Measurements from ENCODE around the gene GLMP. TPM values are rescaled to one million over a fixed set of nuclear protein-coding genes. Genes with fewer than 3 reads are reported as not detected.

The GLMP gene, protein sequence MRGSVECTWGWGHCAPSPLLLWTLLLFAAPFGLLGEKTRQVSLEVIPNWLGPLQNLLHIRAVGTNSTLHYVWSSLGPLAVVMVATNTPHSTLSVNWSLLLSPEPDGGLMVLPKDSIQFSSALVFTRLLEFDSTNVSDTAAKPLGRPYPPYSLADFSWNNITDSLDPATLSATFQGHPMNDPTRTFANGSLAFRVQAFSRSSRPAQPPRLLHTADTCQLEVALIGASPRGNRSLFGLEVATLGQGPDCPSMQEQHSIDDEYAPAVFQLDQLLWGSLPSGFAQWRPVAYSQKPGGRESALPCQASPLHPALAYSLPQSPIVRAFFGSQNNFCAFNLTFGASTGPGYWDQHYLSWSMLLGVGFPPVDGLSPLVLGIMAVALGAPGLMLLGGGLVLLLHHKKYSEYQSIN
- polyA plus RNA-seq, result 170 TPM
- long read RNA-seq, donor 1, transcript GLMP-201 (6 exons, 1,604 nt), result major isoform, 18 of 32 reads
- long read RNA-seq, donor 1, partial matches to known transcripts, result 6 of 32 reads
- long read RNA-seq, donor 1, other reads (novel, unspliced or antisense), result 0 of 32 reads
- long read RNA-seq, donor 2, transcript GLMP-201 (6 exons, 1,604 nt), result major isoform, 43 of 87 reads
- long read RNA-seq, donor 2, partial matches to known transcripts, result 30 of 87 reads
- long read RNA-seq, donor 2, other reads (novel, unspliced or antisense), result 0 of 87 reads
- long read RNA-seq, donor 3, result 0 reads
- long read RNA-seq, donor 4, transcript GLMP-201 (6 exons, 1,604 nt), result major isoform, 8 of 15 reads
- long read RNA-seq, donor 4, partial matches to known transcripts, result 5 of 15 reads
- long read RNA-seq, donor 4, other reads (novel, unspliced or antisense), result 0 of 15 reads
- long read RNA-seq, donor 5, transcript GLMP-201 (6 exons, 1,604 nt), result major isoform, 15 of 16 reads
- long read RNA-seq, donor 5, partial matches to known transcripts, result 0 of 16 reads
- long read RNA-seq, donor 5, other reads (novel, unspliced or antisense), result 0 of 16 reads
- long read RNA-seq, donor 6, transcript GLMP-201 (6 exons, 1,604 nt), result major isoform, 41 of 92 reads
- long read RNA-seq, donor 6, partial matches to known transcripts, result 44 of 92 reads
- long read RNA-seq, donor 6, other reads (novel, unspliced or antisense), result 0 of 92 reads
- long read RNA-seq, donor 7, transcript GLMP-201 (6 exons, 1,604 nt), result major isoform, 9 of 14 reads
- long read RNA-seq, donor 7, partial matches to known transcripts, result 0 of 14 reads
- long read RNA-seq, donor 7, other reads (novel, unspliced or antisense), result 0 of 14 reads
- long read RNA-seq, donor 8, transcript GLMP-215 (5 exons, 1,364 nt), result minor isoform, 7 of 156 reads
- long read RNA-seq, donor 8, transcript GLMP-201 (6 exons, 1,604 nt), result major isoform, 69 of 156 reads
- long read RNA-seq, donor 8, partial matches to known transcripts, result 70 of 156 reads
- long read RNA-seq, donor 8, other reads (novel, unspliced or antisense), result 0 of 156 reads
- long read RNA-seq, donor 9, transcript GLMP-215 (5 exons, 1,364 nt), result minor isoform, 13 of 169 reads
- long read RNA-seq, donor 9, transcript GLMP-201 (6 exons, 1,604 nt), result major isoform, 60 of 169 reads
- long read RNA-seq, donor 9, partial matches to known transcripts, result 84 of 169 reads
- long read RNA-seq, donor 9, other reads (novel, unspliced or antisense), result 5 of 169 reads
- long read RNA-seq, donor 10, transcript GLMP-201 (6 exons, 1,604 nt), result major isoform, 44 of 120 reads
- long read RNA-seq, donor 10, partial matches to known transcripts, result 58 of 120 reads
- long read RNA-seq, donor 10, other reads (novel, unspliced or antisense), result 6 of 120 reads
- long read RNA-seq, donor 11, transcript GLMP-201 (6 exons, 1,604 nt), result major isoform, 42 of 90 reads
- long read RNA-seq, donor 11, transcript GLMP-215 (5 exons, 1,364 nt), result minor isoform, 5 of 90 reads
- long read RNA-seq, donor 11, partial matches to known transcripts, result 38 of 90 reads
- long read RNA-seq, donor 11, other reads (novel, unspliced or antisense), result 0 of 90 reads

DNA sequence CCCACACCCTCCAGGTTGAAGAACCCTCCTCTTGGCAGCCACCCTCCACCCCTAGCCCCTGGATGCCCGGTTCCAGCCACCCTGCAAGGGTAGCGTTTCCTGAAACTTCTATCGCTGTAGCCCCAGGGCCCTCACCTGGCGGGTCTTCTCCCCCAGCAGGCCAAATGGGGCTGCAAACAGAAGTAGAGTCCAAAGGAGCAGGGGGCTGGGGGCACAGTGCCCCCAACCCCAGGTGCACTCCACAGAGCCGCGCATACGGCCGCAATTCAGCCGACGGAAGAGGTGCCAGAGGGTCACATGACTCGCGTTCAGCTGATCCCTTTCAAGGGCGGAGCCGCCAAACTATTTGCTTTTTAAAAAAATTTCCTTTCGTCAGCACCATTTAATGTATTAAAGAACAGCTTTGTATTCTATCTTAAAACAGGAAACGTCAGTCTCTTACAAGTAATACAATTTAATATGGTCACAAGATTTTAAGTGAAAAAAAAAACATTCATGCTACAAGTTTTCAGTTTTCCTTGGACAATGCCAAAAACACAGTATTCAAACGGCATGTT lies at the start of gene GLMP:
TSS of gene GLMP (minus strand) at position 289 of the 557 bp plus-strand sequence. CDS start at position 255, 34 bp downstream.
- Histone ChIP-seq H3K27ac (ENCODE audit: low read length) (peak within 1 kb of the TSS; percentile 19), H3K36me3 (ENCODE audit: control insufficient read depth, insufficient read depth, low read length) (peaks cover 19% of the 10 kb centered on the region), H3K9me3 (ENCODE audit: control insufficient read depth, low read depth, low read length) (no peaks in the 10 kb centered on the region), H3K4me1 (ENCODE audit: control insufficient read depth, insufficient read depth, low read length) (peaks cover 23% of the 10 kb centered on the region), H3K4me3 (ENCODE audit: low read length) (peak within 1 kb of the TSS; percentile 83), H3K27me3 (ENCODE audit: control insufficient read depth, insufficient read depth, low read length) (no peaks in the 10 kb centered on the region)
- peak; percentile 61 to 79 for DNase-seq
- WGBS (ENCODE audit: insufficient coverage, low lambda C conversion rate), result no CpG with 5 or more reads among the region's 17 CpGs

DNA sequence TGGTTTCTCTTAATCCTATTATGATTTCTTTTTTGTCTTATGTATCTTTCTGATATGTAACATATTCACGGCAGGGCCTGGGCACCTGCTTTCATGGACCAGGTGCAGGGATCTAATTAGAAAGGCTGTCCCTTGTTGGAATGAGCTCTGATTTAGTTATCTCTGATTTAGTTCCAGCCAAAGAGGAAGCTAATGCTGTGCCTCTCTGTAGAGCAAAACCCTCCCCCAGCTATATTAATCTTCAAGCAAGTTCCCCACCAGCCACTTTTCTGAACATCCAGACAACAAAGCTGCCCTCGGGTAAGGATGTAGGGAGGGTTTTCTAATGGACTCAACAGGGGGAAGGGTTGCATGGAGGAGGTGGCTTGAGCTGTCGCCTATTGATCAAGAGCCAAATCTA lies 48.9 kb upstream of the GLMP start:
- no peak overlapping the region for H3K4me3 ChIP-seq (ENCODE audit: low read length)
- no peaks in the 10 kb centered on the region for H3K9me3 ChIP-seq (ENCODE audit: control insufficient read depth, low read depth, low read length)
- H3K27me3 ChIP-seq (ENCODE audit: control insufficient read depth, insufficient read depth, low read length), result peaks cover 2% of the 10 kb centered on the region
- H3K4me1 ChIP-seq (ENCODE audit: control insufficient read depth, insufficient read depth, low read length), result no peaks in the 10 kb centered on the region
- no peak for DNase-seq
- no peak overlapping the region for H3K27ac ChIP-seq (ENCODE audit: low read length)
- no peaks in the 10 kb centered on the region for H3K36me3 ChIP-seq (ENCODE audit: control insufficient read depth, insufficient read depth, low read length)
- WGBS (ENCODE audit: insufficient coverage, low lambda C conversion rate), result no CpG with 5 or more reads among the region's 3 CpGs

DNA sequence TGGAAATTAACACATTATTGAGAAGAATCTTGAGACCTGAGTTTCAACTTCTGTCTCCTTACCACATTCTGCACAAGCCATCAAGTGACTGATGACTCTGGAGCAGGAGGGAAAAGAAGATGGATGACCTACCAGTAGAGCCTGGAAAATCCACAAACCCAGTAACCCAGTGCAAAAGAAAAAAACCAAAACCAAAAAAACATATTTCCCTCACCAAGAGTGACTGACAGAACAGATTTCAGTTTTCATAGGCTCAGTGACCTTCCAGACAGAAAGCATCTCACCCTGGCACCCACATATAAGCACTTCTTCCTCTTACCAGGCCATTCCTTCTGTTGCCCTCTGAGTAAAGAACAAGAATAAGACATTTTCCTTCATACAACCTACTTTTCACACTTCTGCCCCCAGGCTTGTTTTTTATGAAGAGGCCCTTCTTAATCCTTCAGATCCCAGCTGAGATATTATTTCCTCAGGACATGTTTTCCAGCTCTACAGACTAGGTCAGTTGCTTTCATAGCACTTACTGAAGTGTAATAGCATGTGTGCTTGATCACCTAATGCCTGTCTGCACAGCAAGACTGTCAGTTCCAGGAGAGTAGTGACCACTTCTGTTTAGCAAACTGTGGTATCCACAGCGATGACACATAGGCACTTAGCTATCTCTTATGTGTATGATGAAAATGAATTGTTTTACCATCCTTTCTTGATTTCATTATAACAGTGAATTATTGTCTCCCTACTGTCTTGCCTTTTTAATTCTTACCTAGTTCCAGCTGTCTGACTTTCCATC lies 46.9 kb upstream of the GLMP start:
- Histone ChIP-seq H3K4me1 (ENCODE audit: control insufficient read depth, insufficient read depth, low read length) (no peaks in the 10 kb centered on the region), H3K27me3 (ENCODE audit: control insufficient read depth, insufficient read depth, low read length) (peaks cover 2% of the 10 kb centered on the region), H3K9me3 (ENCODE audit: control insufficient read depth, low read depth, low read length) (no peaks in the 10 kb centered on the region), H3K27ac (ENCODE audit: low read length) (no peak overlapping the region), H3K4me3 (ENCODE audit: low read length) (no peak overlapping the region), H3K36me3 (ENCODE audit: control insufficient read depth, insufficient read depth, low read length) (no peaks in the 10 kb centered on the region)
- no CpG with 5 or more reads among the region's 1 CpG for WGBS (ENCODE audit: insufficient coverage, low lambda C conversion rate)
- no peak for DNase-seq

DNA sequence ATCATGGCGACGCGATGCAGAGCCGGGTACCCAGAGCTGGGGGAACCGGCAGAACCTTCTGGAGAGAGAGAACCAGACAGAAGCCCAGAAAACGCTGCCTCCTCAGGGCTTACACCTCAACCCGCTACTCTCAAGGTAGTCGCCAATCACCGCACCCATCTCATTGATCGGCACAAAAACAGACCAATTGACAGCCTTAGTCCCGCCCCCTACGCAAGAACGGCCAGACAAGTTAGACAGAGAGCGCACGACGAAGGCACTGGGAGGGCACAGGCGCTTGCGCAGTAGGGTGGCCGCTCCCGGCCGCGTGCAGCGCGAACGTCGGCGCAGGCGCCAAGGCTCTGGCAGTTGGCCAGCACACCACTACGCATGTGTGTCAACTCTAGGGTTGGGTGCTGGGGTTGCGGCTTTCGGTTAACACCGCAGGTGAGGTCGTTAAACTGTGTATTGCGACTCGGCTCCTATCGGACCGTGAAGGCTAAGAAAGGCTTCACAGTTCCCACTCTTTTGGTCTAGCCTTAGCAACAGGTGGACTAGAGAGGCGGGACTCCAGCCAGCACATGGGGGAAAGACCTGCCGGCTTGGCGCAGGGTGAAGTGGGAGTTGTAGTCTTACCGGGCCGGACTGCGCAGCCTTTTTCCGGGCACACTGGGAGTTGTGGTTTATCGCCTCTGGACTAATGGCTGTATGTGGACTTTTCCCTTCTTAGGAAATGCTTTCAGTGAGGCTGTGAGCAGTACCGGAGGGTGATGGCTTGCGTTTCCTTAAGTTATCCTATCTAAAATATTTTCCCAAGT lies 42.9 kb upstream of the GLMP start, which contains the start of the genes CCT3 and TSACC:
TSS of gene CCT3 (minus strand) at position 113 of the 797 bp plus-strand sequence. CDS start at position 5, 108 bp downstream.
TSS of gene TSACC (plus strand) at position 347 of the 797 bp plus-strand sequence. CDS start 1,232 bp downstream, outside the sequence.
- peak within 1 kb of the TSS; percentile 94 for H3K4me3 ChIP-seq (ENCODE audit: low read length)
- peak; percentile 100 for DNase-seq
- peak within 1 kb of the TSS; percentile 74 for H3K27ac ChIP-seq (ENCODE audit: low read length)
- peaks cover 14% of the 10 kb centered on the region for H3K4me1 ChIP-seq (ENCODE audit: control insufficient read depth, insufficient read depth, low read length)
- H3K36me3 ChIP-seq (ENCODE audit: control insufficient read depth, insufficient read depth, low read length), result peaks cover 21% of the 10 kb centered on the region
- no peaks in the 10 kb centered on the region for H3K27me3 ChIP-seq (ENCODE audit: control insufficient read depth, insufficient read depth, low read length)
- WGBS (ENCODE audit: insufficient coverage, low lambda C conversion rate), result no CpG with 5 or more reads among the region's 47 CpGs
- no peaks in the 10 kb centered on the region for H3K9me3 ChIP-seq (ENCODE audit: control insufficient read depth, low read depth, low read length)

DNA sequence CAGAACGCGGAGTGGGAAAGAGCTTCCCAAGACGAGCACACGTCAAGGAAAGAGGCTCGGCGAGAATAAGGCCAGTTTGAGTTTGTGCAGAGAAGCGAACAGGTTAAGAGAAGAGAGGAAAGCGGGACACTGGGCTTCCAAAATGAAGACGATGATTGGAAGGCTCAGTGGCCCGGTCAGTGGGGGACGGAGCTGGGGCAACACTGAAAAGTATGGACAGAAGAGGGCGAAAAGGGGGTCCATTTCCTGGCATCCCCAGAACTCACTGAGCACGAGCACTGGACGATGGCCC lies 42.4 kb upstream of the GLMP start:
- Histone ChIP-seq H3K27ac (ENCODE audit: low read length) (peak overlapping the region; percentile 74), H3K4me1 (ENCODE audit: control insufficient read depth, insufficient read depth, low read length) (peaks cover 14% of the 10 kb centered on the region), H3K36me3 (ENCODE audit: control insufficient read depth, insufficient read depth, low read length) (peaks cover 27% of the 10 kb centered on the region), H3K27me3 (ENCODE audit: control insufficient read depth, insufficient read depth, low read length) (no peaks in the 10 kb centered on the region), H3K9me3 (ENCODE audit: control insufficient read depth, low read depth, low read length) (no peaks in the 10 kb centered on the region), H3K4me3 (ENCODE audit: low read length) (peak overlapping the region; percentile 94)
- DNase-seq, result no peak
- 0% methylated on average over 7 of the region's 14 CpGs for WGBS (ENCODE audit: insufficient coverage, low lambda C conversion rate)

DNA sequence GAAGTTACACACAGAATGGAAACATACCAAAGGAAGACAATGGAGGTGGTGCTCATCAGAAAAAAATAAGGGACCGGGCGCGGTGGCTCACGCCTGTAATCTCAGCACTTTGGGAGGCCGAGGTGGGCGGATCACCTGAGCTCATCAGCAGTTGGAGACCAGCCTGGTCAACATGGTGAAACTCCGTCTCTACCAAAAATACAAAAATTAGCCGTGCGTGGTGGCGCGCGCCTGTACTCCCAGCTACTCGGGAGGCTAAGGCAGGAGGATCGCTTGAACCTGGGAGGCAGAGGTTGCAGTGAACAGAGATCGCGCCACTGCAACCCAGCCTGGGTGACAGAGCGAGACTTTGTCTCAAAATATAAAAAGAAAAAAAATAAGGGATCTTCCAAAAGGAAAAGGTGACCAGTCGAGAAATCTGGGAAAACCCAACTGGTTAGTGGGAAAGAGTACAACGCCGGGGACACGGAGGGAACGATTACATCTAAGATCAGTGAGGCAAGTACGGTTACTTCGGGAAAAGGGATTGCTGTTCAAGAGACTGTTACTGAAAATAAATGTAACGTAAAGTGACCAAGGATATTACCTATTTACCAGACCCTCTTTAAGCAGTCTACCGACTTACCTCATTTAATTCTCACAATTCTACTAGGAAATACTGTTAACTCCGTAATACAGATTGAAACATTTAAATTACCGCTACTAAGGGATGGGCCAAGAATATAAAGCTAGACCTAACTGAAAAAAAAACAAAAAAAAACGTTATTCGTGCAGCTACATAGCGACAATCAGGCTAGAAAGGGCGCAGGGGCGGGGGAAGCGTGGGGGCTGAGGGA lies 41.8 kb upstream of the GLMP start:
- peaks cover 32% of the 10 kb centered on the region for H3K36me3 ChIP-seq (ENCODE audit: control insufficient read depth, insufficient read depth, low read length)
- H3K27me3 ChIP-seq (ENCODE audit: control insufficient read depth, insufficient read depth, low read length), result no peaks in the 10 kb centered on the region
- no peaks in the 10 kb centered on the region for H3K9me3 ChIP-seq (ENCODE audit: control insufficient read depth, low read depth, low read length)
- WGBS (ENCODE audit: insufficient coverage, low lambda C conversion rate), result 0% methylated on average over 3 of the region's 34 CpGs
- peak overlapping the region; percentile 74 for H3K27ac ChIP-seq (ENCODE audit: low read length)
- H3K4me1 ChIP-seq (ENCODE audit: control insufficient read depth, insufficient read depth, low read length), result peaks cover 14% of the 10 kb centered on the region
- peak in 1 of 2 donors; percentile 5 for DNase-seq
- peak overlapping the region; percentile 94 for H3K4me3 ChIP-seq (ENCODE audit: low read length)

DNA sequence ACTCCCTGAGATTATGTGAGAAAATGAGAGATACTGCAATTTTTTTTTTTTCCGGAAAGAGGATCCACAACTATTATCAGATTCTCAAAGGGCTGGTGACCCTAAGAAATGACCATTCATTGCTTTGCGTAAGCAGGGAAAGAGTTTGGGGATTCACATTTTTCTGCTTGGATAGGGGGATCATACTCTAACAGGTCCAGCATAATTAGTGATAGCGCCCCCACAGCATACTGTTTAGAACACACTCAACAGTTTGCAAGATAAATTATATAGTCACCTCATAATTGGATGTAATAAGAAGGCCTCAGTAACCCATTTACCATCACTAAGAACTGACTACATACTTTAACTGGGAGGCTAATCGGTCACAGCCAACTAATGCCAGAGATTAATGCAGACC lies 40.8 kb upstream of the GLMP start:
- H3K27me3 ChIP-seq (ENCODE audit: control insufficient read depth, insufficient read depth, low read length), result no peaks in the 10 kb centered on the region
- H3K27ac ChIP-seq (ENCODE audit: low read length), result no peak overlapping the region
- DNase-seq, result peak in 1 of 2 donors; percentile 12
- WGBS (ENCODE audit: insufficient coverage, low lambda C conversion rate), result 83% methylated on average over 1 of the region's 4 CpGs
- peaks cover 41% of the 10 kb centered on the region for H3K36me3 ChIP-seq (ENCODE audit: control insufficient read depth, insufficient read depth, low read length)
- no peaks in the 10 kb centered on the region for H3K9me3 ChIP-seq (ENCODE audit: control insufficient read depth, low read depth, low read length)
- peaks cover 14% of the 10 kb centered on the region for H3K4me1 ChIP-seq (ENCODE audit: control insufficient read depth, insufficient read depth, low read length)
- H3K4me3 ChIP-seq (ENCODE audit: low read length), result peak overlapping the region; percentile 94
